GM12878 (cell line): Measurements from ENCODE around the gene CORO7. TPM values are rescaled to one million over a fixed set of nuclear protein-coding genes. Genes with fewer than 3 reads are reported as not detected.

Source experiments
- ATAC-seq: fragments of 200-7000 bp; cut with Tn5 transposase; 3 replicates; pipeline ENCODE4 v1.9.1; 2020; ENCODE audit warnings: mild to moderate bottlenecking, moderate library complexity
- BruUV-seq: library from RNA; stranded (reverse); fragments of 400-500 nt; replicated peaks from 2 replicates; lab custom pipeline; 2021; lab: Mats Ljungman, UMichigan
- CTCF ChIA-PET: fragments of 300-600 bp; sonication (Branson Sonifier 250); formaldehyde crosslinking; extraction: SDS; loops from one replicate; lab custom pipeline; 2021; ENCODE audit warnings: inconsistent platforms; lab: Yijun Ruan, JAX
- POLR2A ChIA-PET: fragments of 350-600 bp; formaldehyde crosslinking; extraction: SDS; loops from one replicate; lab custom pipeline; 2021; ENCODE audit warnings: inconsistent platforms; lab: Charles Lee
- RAD21 ChIA-PET: fragments of 300-600 bp; sonication (Branson Sonifier 250); formaldehyde crosslinking; loops from one replicate; lab custom pipeline; 2023; ENCODE audit warnings: antibody characterized with exemption; ENCODE audit not compliant: unreplicated experiment; lab: Charles Lee
- SMC1A ChIA-PET: fragments of 300-600 bp; sonication (Branson Sonifier 250); formaldehyde crosslinking; loops from one replicate; lab custom pipeline; 2023; ENCODE audit not compliant: unreplicated experiment, uncharacterized antibody; lab: Charles Lee
- DNase-seq: peaks from one replicate; pipeline ENCODE4 v3.0.0-alpha.2; 2011; ENCODE audit warnings: low read depth, low spot score
- FAIRE-seq: peaks from 3 replicates; lab custom pipeline; 2011; peaks lifted over from hg19 to GRCh38; lab: Jason Lieb, UNC
- H2AFZ ChIP-seq: 2 replicates; pipeline ENCODE4 v1.6.0; 2011; ENCODE audit warnings: low read depth, low read length, control low read depth; ENCODE audit not compliant: control insufficient read depth
- H3K27ac ChIP-seq: 2 replicates; pipeline ENCODE4 v1.5.1; 2011; ENCODE audit warnings: control low read depth; ENCODE audit not compliant: control insufficient read depth, insufficient read depth
- H3K27me3 ChIP-seq, 2 experiments: replicated peaks in 1 of 2; 2 replicates each; pipeline versions ENCODE4 v1.6.0 to v1.6.1; 2011; ENCODE audit warnings: low read length in 1 of 2; ENCODE audit not compliant: control insufficient read depth in 2 of 2, insufficient read depth in 2 of 2
- H3K36me3 ChIP-seq, 2 experiments: 2 replicates each; pipeline ENCODE4 v1.5.1; 2011; ENCODE audit warnings: low read length in 1 of 2; ENCODE audit not compliant: control insufficient read depth in 2 of 2, insufficient read depth in 2 of 2
- H3K4me1 ChIP-seq: 2 replicates; pipeline ENCODE4 v1.6.1; 2011; ENCODE audit warnings: mild to moderate bottlenecking, low read length, moderate library complexity, mixed read lengths; ENCODE audit not compliant: control insufficient read depth, insufficient read depth
- H3K4me2 ChIP-seq: 2 replicates; pipeline ENCODE4 v1.6.0; 2011; ENCODE audit warnings: control low read depth; ENCODE audit not compliant: control insufficient read depth, insufficient read depth
- H3K4me3 ChIP-seq: fragments of 200-600 bp; sonication (generic); 2 replicates; pipeline ENCODE4 v1.5.1; 2016
- H3K79me2 ChIP-seq: 2 replicates; pipeline ENCODE4 v1.6.0; 2011; ENCODE audit warnings: low read length; ENCODE audit not compliant: control insufficient read depth, insufficient read depth
- H3K9ac ChIP-seq: 2 replicates; pipeline ENCODE4 v1.8.0; 2011; ENCODE audit warnings: low read length, control low read depth, mixed read lengths; ENCODE audit not compliant: control insufficient read depth, insufficient read depth
- H3K9me3 ChIP-seq: replicated peaks from 3 replicates; pipeline ENCODE4 v1.5.1; 2011; ENCODE audit warnings: mild to moderate bottlenecking, low read length; ENCODE audit not compliant: control insufficient read depth, insufficient read depth
- H4K20me1 ChIP-seq: 2 replicates; pipeline ENCODE4 v1.6.0; 2011; ENCODE audit not compliant: control insufficient read depth, insufficient read depth
- MEF2B ChIP-seq: fragments of 450-650 bp; IDR thresholded peaks from 2 replicates; pipeline ENCODE4 v1.6.1; 2018; ENCODE audit warnings: mild to moderate bottlenecking, moderate library complexity; ENCODE audit not compliant: partially characterized antibody, poor library complexity, severe bottlenecking
- RFX5 ChIP-seq: IDR thresholded peaks from 2 replicates; pipeline ENCODE4 v1.6.1; 2011; ENCODE audit warnings: low read depth, low read length, improper control_type of control experiment
- WRNIP1 ChIP-seq: IDR thresholded peaks from 2 replicates; pipeline ENCODE4 v1.6.1; 2011; ENCODE audit warnings: low read depth, low read length, improper control_type of control experiment, borderline replicate concordance
- ZNF622 ChIP-seq: fragments of 450-650 bp; IDR thresholded peaks from 2 replicates; pipeline ENCODE4 v1.6.1; 2017; ENCODE audit warnings: mild to moderate bottlenecking, inconsistent platforms
- WGBS: methylation state at CpG from one replicate; pipeline ENCODE4 v1.1.6; 2016; ENCODE audit warnings: low lambda C conversion rate; ENCODE audit not compliant: insufficient replicate concordance, insufficient coverage; ENCODE audit errors: missing lambda C conversion rate; 5-methylcytosine and 5-hydroxymethylcytosine counted together
- in situ Hi-C: fragments of 300-500 bp; cut with MboI; formaldehyde crosslinking; loops from 9 replicates; pipeline ENCODE4 v1.14.3; 2018; ENCODE audit warnings: mixed read lengths
- intact Hi-C: fragments of 100-400 bp; cut with micrococcal nuclease; formaldehyde crosslinking; loops from one replicate; pipeline ENCODE4 v1.14.2; 2022; ENCODE audit not compliant: unreplicated experiment
- polyA plus RNA-seq, 11 experiments: library from polyadenylated mRNA; depleted of rRNA in 4 of 11; unstranded in 6 of 11; stranded (reverse) in 5 of 11; fragments of >200 nt; fragmentation: Nextera tagmentation in 4 of 11; fragmentation: Illumina TruSeq in 1 of 11; extraction: Ambion mirVana in 4 of 11; extraction: Trizol in 1 of 11; gene quantifications; 1 replicate in 1 of 11; 2 replicates in 10 of 11; pipeline versions ENCODE4 v1.2.1 to v1.2.3, GENCODE V29; 2011 to 2016; ENCODE audit warnings: inconsistent platforms in 2 of 11, missing spikeins in 2 of 11, low read depth in 1 of 11
- total RNA-seq, 4 experiments: library from RNA; depleted of rRNA in 3 of 4; stranded (reverse); fragments of >200 nt in 3 of 4; fragmentation: Illumina TruSeq in 1 of 4; extraction: Trizol in 1 of 4; gene quantifications; 2 replicates each; pipeline versions ENCODE4 v1.2.1 to v1.2.3, GENCODE V29; 2013 to 2021
- TF ChIP-seq, protein P1 (sequence below): fragments of 450-650 bp; IDR thresholded peaks from 2 replicates; pipeline ENCODE4 v1.6.1; 2016; ENCODE audit warnings: mild to moderate bottlenecking, moderate library complexity, borderline replicate concordance

The CORO7 gene
- total and polyA plus RNA-seq, 10 of the 15 experiments (the other 5 are each of a cell fraction or from before 2014, with no cell fraction given): 0.64 to 89.2 (median 43.7) TPM

DNA sequence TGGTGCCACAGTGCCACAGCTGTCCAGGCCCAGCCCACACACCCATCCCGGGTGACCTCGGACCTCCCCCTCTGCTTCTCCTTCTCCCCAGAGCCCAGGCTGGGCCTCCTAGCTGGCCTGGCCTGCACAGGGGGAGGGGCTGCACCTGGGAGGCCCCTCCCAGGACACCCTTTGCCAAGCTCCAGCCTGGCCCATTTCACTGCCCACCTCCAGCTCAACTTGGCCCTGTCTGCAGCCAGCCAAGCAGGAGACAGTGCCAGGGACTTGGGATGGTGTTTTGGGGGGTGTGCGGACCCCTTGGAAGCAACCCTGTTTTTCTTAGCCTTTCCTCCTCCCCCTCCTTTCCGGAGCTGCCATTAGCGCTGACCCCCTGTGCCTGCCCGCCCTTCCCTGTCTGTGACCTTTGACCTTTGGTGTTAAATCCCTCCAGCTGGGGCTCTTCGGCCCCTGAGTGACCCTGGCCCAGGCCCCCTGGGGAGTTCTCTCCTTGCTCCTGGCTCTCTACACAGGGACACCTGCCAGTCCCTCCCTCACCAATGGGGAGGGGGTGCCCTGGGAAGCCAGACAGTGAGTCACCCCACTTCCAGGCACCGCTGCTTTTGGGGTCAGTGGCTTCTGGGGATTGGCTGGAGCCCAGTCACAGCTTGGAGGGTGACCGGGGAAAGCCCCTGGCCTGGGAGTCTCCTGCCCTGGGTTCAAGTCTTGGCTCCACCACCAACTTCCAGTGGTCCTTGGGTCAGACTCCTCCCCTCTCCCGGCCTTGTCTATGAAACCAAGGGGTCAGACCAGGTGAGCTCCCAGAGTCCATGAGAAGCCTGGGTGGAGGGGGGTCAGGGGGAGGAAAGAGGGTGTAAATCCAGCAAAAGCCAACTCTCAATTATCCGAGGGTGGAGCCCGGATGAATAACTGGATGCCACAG, 98.6 kb downstream of the CORO7 start (continued):
- no peak for TF ChIP-seq WRNIP1

DNA sequence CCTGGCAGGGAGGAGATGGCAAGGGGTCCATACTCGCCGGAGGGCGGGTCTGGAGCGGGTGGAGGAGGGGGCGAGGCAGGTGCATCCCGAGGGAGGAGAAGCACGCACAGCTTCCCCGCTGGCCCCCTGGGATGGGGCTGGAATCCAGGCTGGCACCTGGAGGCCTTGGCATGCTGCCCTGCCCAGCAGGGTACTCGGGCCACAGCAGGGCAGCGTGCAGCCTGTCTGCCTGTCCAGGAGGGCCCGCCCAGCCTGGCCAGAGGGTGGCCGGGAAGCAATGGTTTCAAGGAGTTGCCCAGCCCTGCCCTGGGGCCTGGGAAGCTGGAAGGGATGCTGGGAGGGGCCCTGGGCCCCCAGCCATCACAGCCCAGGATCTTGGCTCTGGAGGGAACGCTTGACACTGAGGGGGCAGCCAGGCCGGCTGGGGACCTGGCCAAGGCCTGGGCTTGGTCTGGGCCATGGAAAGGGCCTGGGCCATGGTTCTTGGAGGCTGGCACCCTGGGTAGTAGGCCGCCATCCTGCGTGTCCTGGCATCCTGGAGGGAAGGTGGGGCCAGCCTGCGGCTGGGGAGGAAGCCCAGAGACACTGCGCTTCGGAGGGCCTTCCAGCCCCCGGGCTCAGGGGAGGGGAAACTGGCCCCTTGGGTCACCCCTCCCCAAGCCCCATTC, 99.4 kb downstream of the CORO7 start:
- RAD21 ChIA-PET: interaction anchor here (1.1 kb wide), 1 partner anchor 13 kb away, joined by 3 read pairs; no protein-coding TSS in a partner anchor
- ATAC-seq: no peak
- H3K9ac ChIP-seq: no peak overlapping the region
- H2AFZ ChIP-seq: no peak overlapping the region
- H4K20me1 ChIP-seq: no peaks in the 10 kb centered on the region
- in situ Hi-C loops (no loop called here), intact Hi-C loops (no loop called here)
- no peaks in the 10 kb centered on the region for H3K36me3 ChIP-seq
- BruUV-seq: no TSS peak
- peaks cover 0 to 6% of the 10 kb centered on the region in 2 experiments; a peak in 1 of 4 replicates for H3K27me3 ChIP-seq
- TF ChIP-seq MEF2B (no peak), ZNF622 (no peak), RFX5 (no peak)
- TF ChIP-seq, protein P1, sequence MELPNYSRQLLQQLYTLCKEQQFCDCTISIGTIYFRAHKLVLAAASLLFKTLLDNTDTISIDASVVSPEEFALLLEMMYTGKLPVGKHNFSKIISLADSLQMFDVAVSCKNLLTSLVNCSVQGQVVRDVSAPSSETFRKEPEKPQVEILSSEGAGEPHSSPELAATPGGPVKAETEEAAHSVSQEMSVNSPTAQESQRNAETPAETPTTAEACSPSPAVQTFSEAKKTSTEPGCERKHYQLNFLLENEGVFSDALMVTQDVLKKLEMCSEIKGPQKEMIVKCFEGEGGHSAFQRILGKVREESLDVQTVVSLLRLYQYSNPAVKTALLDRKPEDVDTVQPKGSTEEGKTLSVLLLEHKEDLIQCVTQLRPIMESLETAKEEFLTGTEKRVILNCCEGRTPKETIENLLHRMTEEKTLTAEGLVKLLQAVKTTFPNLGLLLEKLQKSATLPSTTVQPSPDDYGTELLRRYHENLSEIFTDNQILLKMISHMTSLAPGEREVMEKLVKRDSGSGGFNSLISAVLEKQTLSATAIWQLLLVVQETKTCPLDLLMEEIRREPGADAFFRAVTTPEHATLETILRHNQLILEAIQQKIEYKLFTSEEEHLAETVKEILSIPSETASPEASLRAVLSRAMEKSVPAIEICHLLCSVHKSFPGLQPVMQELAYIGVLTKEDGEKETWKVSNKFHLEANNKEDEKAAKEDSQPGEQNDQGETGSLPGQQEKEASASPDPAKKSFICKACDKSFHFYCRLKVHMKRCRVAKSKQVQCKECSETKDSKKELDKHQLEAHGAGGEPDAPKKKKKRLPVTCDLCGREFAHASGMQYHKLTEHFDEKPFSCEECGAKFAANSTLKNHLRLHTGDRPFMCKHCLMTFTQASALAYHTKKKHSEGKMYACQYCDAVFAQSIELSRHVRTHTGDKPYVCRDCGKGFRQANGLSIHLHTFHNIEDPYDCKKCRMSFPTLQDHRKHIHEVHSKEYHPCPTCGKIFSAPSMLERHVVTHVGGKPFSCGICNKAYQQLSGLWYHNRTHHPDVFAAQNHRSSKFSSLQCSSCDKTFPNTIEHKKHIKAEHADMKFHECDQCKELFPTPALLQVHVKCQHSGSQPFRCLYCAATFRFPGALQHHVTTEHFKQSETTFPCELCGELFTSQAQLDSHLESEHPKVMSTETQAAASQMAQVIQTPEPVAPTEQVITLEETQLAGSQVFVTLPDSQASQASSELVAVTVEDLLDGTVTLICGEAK: no peak
- TF ChIP-seq, all 136 proteins: peak for 0
- no peak for FAIRE-seq
- CTCF ChIA-PET: interaction anchor here (1.3 to 2.6 kb wide), 4 partner anchors 7 to 11 kb away, joined by 3 to 12 read pairs (median 5); no protein-coding TSS in a partner anchor
- Histone ChIP-seq H3K79me2 (no peaks in the 10 kb centered on the region), H3K27ac (no peak overlapping the region), H3K4me3 (no peak overlapping the region), H3K4me2 (peak overlapping the region; percentile 42; the same call in 1 of the 2 replicates), H3K4me1 (peaks cover 11% of the 10 kb centered on the region), H3K9me3 (no peaks in the 10 kb centered on the region)
- 73% methylated on average over 18 of the region's 20 CpGs for WGBS
- POLR2A ChIA-PET: interaction anchor here (3.9 kb wide), 1 partner anchor 10 kb away, joined by 17 read pairs; no protein-coding TSS in a partner anchor
- no peak for DNase-seq
- SMC1A ChIA-PET: no interaction called here
